ENCODE data around the gene TMEM92.

Gene TMEM92

DNA sequence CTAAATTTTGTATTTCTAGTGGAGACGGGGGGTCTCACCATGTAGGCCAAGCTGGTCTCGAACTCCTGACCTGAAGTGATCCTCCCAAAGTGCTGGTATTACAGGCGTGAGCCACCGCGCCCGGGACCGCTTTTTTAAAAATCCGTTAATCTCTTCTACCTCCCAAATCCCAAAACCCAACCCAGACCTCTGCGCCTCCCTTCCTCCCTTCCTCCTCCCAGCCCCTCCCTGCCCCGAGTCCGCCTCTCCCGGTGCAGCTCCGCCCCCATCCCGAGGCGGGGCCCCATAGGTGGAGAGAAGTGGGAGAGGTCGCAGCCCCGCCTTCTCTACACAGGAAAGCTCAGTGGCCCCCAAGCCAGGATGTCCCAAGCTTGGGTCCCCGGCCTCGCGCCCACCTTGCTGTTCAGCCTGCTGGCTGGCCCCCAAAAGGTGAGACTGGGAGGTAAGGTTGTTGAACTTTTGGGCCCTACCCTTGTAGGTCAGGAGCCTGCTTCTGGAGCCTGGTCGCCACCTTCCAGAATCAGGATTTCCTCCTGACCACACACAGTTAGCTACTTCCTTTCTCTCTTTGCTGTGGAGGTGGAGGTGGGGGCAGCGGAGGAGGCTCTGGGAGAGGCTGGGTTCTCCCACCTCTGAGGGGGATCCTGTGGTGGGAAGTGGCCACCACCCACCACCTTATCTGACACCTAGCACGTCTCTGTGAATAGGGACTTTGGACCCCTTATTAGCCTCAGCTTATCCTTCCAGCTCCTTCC lies at the start of gene TMEM92:
Gene TMEM92 (plus strand): TSS at position 325 of the 755 bp plus-strand sequence. CDS start 36 bp downstream, at position 361.
- DNase-seq = peak; percentile 5

DNA sequence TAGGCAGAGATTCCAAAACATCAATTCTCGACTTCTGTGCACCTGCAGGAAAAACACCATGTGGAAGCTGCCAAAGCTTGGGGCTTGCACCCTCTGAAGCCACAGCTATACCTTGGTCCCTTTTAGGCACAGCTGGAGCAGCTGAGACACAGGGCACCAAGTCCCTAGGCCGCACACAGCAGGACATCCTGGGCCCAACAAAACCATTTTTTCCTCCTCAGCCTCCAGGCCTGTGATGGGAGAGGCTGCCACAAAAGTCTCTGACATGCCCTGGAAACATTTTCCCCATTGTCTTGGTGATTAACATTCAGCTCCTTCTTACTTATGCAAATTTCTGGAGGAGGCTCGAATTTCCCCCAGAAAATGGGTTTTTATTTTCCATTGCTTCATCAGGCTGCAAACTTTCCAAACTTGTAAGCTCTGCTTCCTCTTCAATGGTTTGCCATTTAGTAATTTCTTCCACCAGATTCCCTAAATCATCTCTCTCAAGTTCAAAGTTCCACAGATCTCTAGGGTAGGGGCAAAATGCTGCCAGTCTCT lies 48.5 kb upstream of the TMEM92 start:
- no peak for DNase-seq

GRCh38 chr17:50234581-50234980 lies 39.7 kb upstream of the TMEM92 start:
- DNase-seq = no peak

- DNase-seq = no peak
Measured at GRCh38 chr17:50237901-50238300, 36.4 kb upstream of the TMEM92 start.

DNA sequence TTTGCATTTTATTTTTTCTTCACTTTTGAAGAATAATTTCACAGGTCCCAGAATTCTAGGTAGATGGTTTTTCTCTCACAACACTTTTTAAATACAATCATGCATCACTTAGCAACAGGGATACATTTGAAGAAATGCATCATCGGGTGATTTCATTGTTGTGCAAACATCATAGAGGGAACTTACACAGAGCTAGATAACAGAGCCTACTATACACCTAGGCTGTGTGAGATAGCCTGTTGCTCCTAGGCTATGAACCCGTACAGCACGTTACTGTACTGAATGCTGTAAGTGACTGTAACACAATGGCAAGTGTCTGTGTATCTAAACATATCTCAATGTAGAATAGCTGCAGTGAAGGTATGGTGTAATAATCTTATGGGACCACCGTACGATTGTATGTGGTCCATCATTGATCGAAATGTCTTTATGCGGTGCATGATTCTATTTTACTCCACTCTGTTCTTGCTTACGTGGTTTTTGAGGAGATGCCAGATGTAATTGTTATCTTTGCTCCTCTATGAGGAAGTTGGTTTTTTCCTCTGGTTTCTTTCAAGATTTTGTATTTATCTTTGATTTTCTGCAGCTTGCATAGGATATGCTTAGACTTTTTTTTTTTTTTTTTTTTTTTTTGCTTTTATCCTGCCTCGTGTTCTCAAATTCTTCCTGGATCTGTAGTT lies 35.5 kb upstream of the TMEM92 start:
- no peak for DNase-seq

DNA sequence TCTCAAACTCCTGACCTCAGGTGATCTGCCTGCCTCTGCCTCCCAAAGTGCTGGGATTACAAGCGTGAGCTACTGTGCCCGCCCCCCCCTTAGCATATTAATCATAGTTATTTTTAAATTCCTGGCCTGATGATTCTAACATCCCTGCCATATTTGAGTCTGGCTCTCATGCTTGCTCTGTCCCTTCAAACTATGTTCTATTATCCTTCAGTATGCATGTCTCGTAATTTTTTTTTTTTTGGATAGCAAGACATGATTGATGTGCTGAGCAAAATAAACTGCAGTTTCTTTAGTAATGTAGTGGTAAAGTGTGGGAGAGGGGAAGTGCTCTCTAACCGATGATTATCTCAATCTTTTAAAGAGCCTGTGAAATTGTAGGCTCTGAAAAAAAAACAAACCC lies 34.3 kb upstream of the TMEM92 start:
- DNase-seq = no peak

- no peak for DNase-seq
Measured at GRCh38 chr17:50240851-50241250, 33.4 kb upstream of the TMEM92 start.

DNA sequence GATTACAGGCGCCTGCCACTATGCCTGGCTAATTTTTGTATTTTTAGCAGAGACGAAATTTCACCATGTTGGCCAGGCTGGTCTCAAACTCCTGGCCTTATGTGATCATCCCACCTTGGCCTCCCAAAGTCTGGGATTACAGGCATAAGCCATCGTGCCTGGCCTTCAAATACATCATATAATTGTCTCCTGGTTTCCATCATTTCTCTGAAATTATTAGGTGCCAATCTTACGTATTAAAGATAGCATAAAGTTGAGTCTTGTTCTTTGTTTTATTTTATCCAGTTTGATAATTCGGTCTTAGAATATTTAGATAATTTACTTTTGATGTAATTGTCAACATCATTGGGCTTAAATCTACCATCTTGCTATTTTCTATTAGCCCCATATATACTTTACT lies 32.8 kb upstream of the TMEM92 start:
- no peak for DNase-seq

- no peak for DNase-seq
Measured at GRCh38 chr17:50244771-50245170, 29.5 kb upstream of the TMEM92 start.

GRCh38 chr17:50248255-50248654 lies 26.0 kb upstream of the TMEM92 start:
- no peak for DNase-seq

DNA sequence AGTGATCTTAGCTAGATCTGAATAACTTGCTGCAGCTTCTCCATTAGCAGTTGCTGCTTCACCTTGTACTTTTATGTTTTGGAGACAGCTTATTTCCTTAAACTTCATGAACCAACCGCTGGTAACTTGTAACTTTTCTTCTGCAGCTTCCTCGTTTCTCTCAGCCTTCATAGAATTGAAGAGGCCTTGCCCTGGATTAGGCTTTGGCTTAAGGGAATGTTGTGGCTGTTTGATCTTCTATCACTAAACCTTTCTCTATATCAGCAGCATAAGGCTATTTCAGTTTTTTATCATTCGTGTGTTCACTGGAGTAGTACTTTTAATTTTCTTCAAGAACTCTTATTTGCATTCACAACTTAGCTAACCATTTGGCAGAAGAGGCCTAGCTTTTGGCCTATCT lies 21.5 kb upstream of the TMEM92 start:
- no peak for DNase-seq

- DNase-seq = no peak
Measured at GRCh38 chr17:50255766-50256635, 18.3 kb upstream of the TMEM92 start.

GRCh38 chr17:50256826-50257618 lies 17.2 kb upstream of the TMEM92 start:
- no peak for DNase-seq

DNA sequence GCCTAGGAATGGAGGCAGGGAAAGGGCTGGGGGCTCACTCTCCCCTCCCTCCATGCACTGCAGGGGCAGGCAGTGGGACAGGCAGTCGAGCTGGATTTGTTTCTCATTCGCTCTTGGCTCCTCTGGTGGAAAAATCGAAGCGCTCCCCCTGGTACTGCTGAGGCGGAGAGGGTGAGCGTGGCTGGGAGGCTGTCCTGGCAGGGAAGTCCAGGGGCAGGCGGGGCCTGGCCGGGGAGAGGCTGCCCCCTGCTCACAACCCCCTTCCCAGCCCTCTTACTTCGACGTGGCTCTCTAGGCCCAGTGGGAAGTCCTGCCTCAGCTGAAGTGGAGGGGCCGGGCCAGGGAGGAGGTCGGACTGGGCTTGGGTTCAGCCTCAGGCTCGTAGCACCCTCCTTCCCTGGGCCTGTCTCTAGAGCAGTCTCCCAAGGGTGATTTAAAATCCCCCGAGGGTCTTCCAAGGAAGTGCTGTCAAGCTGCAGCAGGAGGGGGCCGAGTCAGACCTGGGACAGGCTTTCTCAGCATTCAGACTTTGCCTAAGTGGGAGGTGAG lies 16.5 kb upstream of the TMEM92 start:
- no peak for DNase-seq

GRCh38 chr17:50258647-50259476 lies 15.4 kb upstream of the TMEM92 start:
- DNase-seq = no peak

DNA sequence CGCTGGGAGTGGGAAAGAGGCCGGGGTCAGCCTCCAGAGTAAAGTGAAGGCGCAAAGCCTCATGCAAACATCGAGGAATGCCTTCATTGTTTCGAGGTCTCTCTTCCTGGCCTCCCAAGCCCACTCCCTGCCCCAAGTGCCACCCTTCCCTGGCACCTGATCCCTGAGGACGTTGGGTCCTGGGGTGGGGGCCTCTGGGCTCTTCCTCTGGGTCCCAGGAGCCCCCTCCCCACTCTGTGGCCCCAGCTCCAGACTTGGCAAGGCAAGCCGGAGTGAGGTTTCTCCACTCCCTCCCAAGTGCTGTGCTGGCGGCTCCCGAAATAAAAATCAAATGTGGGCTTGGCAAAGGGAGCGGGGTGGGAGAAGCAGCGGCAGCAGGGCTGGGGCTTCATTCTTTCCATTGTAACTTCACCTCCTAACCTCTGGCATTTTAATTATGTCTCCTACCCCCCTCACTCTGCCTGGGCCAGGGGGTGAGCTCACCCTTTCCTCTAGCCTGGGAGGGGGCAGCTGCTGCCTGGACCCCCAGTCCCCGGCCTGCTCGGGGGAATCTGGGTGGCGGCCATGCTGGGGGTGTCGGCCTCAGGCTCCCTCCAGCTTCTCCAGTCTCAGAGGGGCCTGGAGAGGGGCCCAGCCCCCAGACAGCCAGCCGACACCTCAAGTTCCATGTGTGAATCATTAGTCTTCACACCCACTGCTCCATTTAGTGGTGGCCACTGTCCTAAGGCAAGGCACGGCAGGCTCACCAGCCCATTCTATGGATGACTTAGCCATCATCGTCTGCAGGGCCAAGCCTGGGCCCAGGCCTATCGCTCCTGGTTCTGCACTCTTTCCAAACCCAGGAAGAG lies 14.6 kb upstream of the TMEM92 start:
- no peak for DNase-seq

DNA sequence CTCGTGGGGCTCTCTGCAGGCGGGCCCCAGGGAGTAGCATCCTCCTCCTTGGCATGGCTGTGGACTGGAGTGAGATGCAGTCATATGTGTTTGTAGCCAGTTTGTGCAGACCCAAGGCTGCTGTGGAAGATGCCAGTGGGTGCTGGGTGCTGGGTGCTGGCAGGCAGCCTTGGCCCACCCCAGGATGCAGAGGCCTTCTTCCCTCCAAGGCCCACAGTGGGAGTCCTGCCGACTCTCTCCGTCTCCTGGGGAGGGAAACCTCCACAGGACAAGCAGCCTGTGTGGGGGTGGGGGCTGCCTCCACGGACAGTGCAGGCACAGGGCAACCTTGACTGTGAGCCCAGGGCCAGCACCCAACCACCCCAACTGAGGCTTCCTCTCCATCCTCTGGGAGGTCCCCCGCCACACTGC lies 13.8 kb upstream of the TMEM92 start:
- no peak for DNase-seq

DNA sequence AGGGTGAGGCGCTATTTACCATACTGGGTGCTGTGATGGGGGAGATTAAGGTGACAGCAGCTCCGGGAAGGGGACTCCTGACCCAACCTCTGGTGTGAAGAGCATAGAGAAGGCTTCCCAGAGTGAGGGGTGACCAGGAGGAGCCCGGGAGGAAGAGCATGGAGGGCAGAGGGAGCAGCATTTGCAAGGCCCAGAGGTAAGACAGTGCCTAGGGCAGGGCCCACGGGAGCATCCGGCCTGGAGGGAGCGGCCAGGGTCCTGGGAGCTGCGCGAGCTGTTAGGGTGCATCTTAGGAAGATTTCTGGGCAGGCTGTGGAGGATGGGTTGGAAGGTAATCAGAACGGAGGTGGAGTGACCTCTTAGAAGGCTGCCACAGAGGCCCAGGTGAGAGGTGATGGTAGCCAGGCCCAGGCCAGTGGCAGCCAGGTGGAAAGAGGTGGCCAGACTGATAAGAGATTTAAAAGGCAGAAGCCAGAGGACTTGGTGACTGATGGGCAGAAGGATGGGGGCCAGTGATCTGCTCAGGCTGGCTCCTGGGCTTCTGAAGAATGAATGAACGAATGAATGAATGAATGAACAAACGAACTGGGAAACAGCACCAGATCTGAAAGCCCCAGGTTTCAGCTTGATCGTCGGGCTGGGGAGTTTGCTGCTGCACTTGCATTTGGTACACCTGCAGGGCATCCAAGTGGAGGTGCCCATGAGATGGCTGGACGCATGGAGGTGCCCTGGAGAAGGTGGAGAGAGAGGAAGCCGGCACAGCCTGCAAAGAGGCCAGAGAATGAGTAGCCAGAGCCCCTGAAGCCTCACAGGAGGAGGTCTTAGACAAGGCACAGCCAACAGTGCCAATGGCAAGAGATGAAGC lies 13.0 kb upstream of the TMEM92 start:
- DNase-seq = no peak
